Chondrocyte (in vitro differentiated cells): ENCODE measurements around the gene GFPT2. TPM values are rescaled to one million over a fixed set of nuclear protein-coding genes. Genes with fewer than 3 reads are reported as not detected.

Experiments used
- DNase-seq: peaks from one replicate; pipeline ENCODE4 v3.0.0; 2021; ENCODE audit warnings: mixed read lengths, low spot score
- H3K27ac Mint-ChIP-seq: one replicate; pipeline ENCODE4 v1.8.0; 2021; ENCODE audit warnings: mild to moderate bottlenecking, moderate library complexity, mixed read lengths; ENCODE audit not compliant: unreplicated experiment
- H3K27me3 Mint-ChIP-seq: 2 replicates; pipeline ENCODE4 v1.8.0; 2021; ENCODE audit warnings: low read depth, mixed read lengths
- H3K36me3 Mint-ChIP-seq: 2 replicates; pipeline ENCODE4 v1.8.0; 2021; ENCODE audit warnings: low read depth, mixed read lengths
- H3K4me1 Mint-ChIP-seq: 2 replicates; pipeline ENCODE4 v1.8.0; 2021; ENCODE audit warnings: low read depth, mild to moderate bottlenecking, mixed read lengths
- H3K4me3 Mint-ChIP-seq: one replicate; pipeline ENCODE4 v1.8.0; 2021; ENCODE audit warnings: mild to moderate bottlenecking, moderate library complexity, mixed read lengths; ENCODE audit not compliant: unreplicated experiment
- H3K9me3 Mint-ChIP-seq: 2 replicates; pipeline ENCODE4 v1.8.0; 2021; ENCODE audit warnings: low read depth, mixed read lengths
- CTCF ChIP-seq: fragments of 200-600 bp; sonication (generic); IDR thresholded peaks from 2 replicates; pipeline ENCODE4 v1.5.0; 2021; ENCODE audit warnings: antibody characterized with exemption, mild to moderate bottlenecking, moderate library complexity
- total RNA-seq: library from RNA; stranded (reverse); gene quantifications from 3 replicates; pipeline ENCODE4 v1.2.1, GENCODE V29; 2021

The GFPT2 gene
- total RNA-seq, 1 donor from 2014 or later: 16.8 TPM

GRCh38 chr5:180274695-180275094 lies 78.4 kb downstream of the GFPT2 start:
- no peak for TF ChIP-seq CTCF
- Mint-ChIP-seq H3K4me3 (no peak overlapping the region), H3K36me3 (peaks cover 47% of the 10 kb centered on the region), H3K4me1 (no peaks in the 10 kb centered on the region), H3K27ac (no peak overlapping the region), H3K9me3 (peaks cover 34% of the 10 kb centered on the region), H3K27me3 (no peaks in the 10 kb centered on the region)
- DNase-seq: no peak

GRCh38 chr5:180271221-180271620 lies 81.9 kb downstream of the GFPT2 start:
- H3K4me1 Mint-ChIP-seq: no peaks in the 10 kb centered on the region
- DNase-seq: no peak

GRCh38 chr5:180259260-180259611 lies 93.9 kb downstream of the GFPT2 start:
- DNase-seq: no peak
- Mint-ChIP-seq H3K9me3 (peaks cover 75% of the 10 kb centered on the region), H3K4me3 (no peak overlapping the region), H3K36me3 (peaks cover 78% of the 10 kb centered on the region), H3K27me3 (no peaks in the 10 kb centered on the region), H3K4me1 (no peaks in the 10 kb centered on the region), H3K27ac (no peak overlapping the region)
- no peak for TF ChIP-seq CTCF

More at GRCh38 chr5:180271221-180271620, 81.9 kb downstream of the GFPT2 start:
- H3K4me3 Mint-ChIP-seq: no peak overlapping the region
- H3K9me3 Mint-ChIP-seq: peaks cover 38% of the 10 kb centered on the region
- TF ChIP-seq CTCF: no peak
- H3K27me3 Mint-ChIP-seq: no peaks in the 10 kb centered on the region
- peaks cover 48% of the 10 kb centered on the region for H3K36me3 Mint-ChIP-seq
- H3K27ac Mint-ChIP-seq: no peak overlapping the region

- TF ChIP-seq CTCF: no peak
- no peak overlapping the region for H3K4me3 Mint-ChIP-seq
- no peak overlapping the region for H3K27ac Mint-ChIP-seq
- peaks cover 78% of the 10 kb centered on the region for H3K36me3 Mint-ChIP-seq
- peaks cover 52% of the 10 kb centered on the region for H3K9me3 Mint-ChIP-seq
- H3K4me1 Mint-ChIP-seq: no peaks in the 10 kb centered on the region
- no peak for DNase-seq
- H3K27me3 Mint-ChIP-seq: no peaks in the 10 kb centered on the region
Measured at GRCh38 chr5:180253036-180253824, 99.9 kb downstream of the GFPT2 start.

GRCh38 chr5:180251887-180252286 lies 101.2 kb downstream of the GFPT2 start:
- Mint-ChIP-seq H3K27me3 (no peaks in the 10 kb centered on the region), H3K27ac (no peak overlapping the region), H3K4me1 (no peaks in the 10 kb centered on the region), H3K36me3 (peaks cover 77% of the 10 kb centered on the region), H3K9me3 (peaks cover 42% of the 10 kb centered on the region), H3K4me3 (no peak overlapping the region)
- DNase-seq: no peak
- no peak for TF ChIP-seq CTCF
